CD4-positive, CD25-positive, alpha-beta regulatory T cell (primary cell): Measurements from ENCODE around the gene FILIP1. TPM values are rescaled to one million over a fixed set of nuclear protein-coding genes. Genes with fewer than 3 reads are reported as not detected.

Source experiments
- ATAC-seq, 2 donors: fragments of 150-1000 bp; cut with Tn5 transposase; one replicate each; pipeline ENCODE4 v1.10.0; 2021; ENCODE audit warnings: low read depth in 2 of 2, moderate number of reproducible peaks in 2 of 2, moderate library complexity in 1 of 2
- DNase-seq, 3 donors: peaks; one replicate each; pipeline versions ENCODE4 v3.0.0 to v3.0.0-alpha.2; 2012 to 2022; ENCODE audit warnings: mixed read lengths in 1 of 3
- H3K27ac ChIP-seq: one replicate; pipeline ENCODE4 v1.7.0; 2013; ENCODE audit warnings: mild to moderate bottlenecking, low read length; ENCODE audit not compliant: insufficient read depth, poor library complexity, severe bottlenecking
- H3K27me3 ChIP-seq: one replicate; pipeline ENCODE4 v1.7.0; 2013; ENCODE audit warnings: low read length; ENCODE audit not compliant: control insufficient read depth, insufficient read depth
- H3K36me3 ChIP-seq: one replicate; pipeline ENCODE4 v1.7.0; 2013; ENCODE audit warnings: mild to moderate bottlenecking, low read length, moderate library complexity; ENCODE audit not compliant: control insufficient read depth, insufficient read depth
- H3K4me1 ChIP-seq: 2 replicates; pipeline ENCODE4 v1.7.0; 2013; ENCODE audit warnings: mild to moderate bottlenecking, low read length; ENCODE audit not compliant: insufficient read depth, control insufficient read depth, poor library complexity, severe bottlenecking
- H3K4me3 ChIP-seq: one replicate; pipeline ENCODE4 v1.7.0; 2013; ENCODE audit warnings: low read depth, mild to moderate bottlenecking, low read length, moderate library complexity
- H3K9me3 ChIP-seq, 2 experiments: 1 replicate in 1 of 2; 2 replicates in 1 of 2; pipeline ENCODE4 v1.7.0; 2013; ENCODE audit warnings: low read length in 2 of 2, mild to moderate bottlenecking in 1 of 2, moderate library complexity in 1 of 2; ENCODE audit not compliant: control insufficient read depth in 2 of 2
- H3K27ac Mint-ChIP-seq, 3 donors: one replicate each; pipeline ENCODE4 v1.8.0; 2020 to 2022; ENCODE audit warnings: mild to moderate bottlenecking in 3 of 3, mixed read lengths in 3 of 3, moderate library complexity in 2 of 3
- H3K27me3 Mint-ChIP-seq: one replicate; pipeline ENCODE4 v1.8.0; 2022; ENCODE audit warnings: mild to moderate bottlenecking, mixed read lengths
- H3K36me3 Mint-ChIP-seq: one replicate; pipeline ENCODE4 v1.8.0; 2020; ENCODE audit warnings: mixed read lengths
- H3K4me1 Mint-ChIP-seq, 4 donors: one replicate each; pipeline ENCODE4 v1.8.0; 2020 to 2022; ENCODE audit warnings: mixed read lengths in 4 of 4, mild to moderate bottlenecking in 1 of 4
- H3K4me3 Mint-ChIP-seq, 4 donors: one replicate each; pipeline ENCODE4 v1.8.0; 2020 to 2022; ENCODE audit warnings: mild to moderate bottlenecking in 4 of 4, mixed read lengths in 4 of 4, moderate library complexity in 3 of 4
- H3K9me3 Mint-ChIP-seq, 7 donors: one replicate each; pipeline ENCODE4 v1.8.0; 2020 to 2022; ENCODE audit warnings: mixed read lengths in 7 of 7, mild to moderate bottlenecking in 3 of 7, moderate library complexity in 2 of 7
- polyA plus RNA-seq, 4 donors: library from polyadenylated mRNA; unstranded; fragments of 300-500 nt; fragmentation: Illumina TruSeq; gene quantifications; one replicate each; pipeline ENCODE4 v1.2.3, GENCODE V29; 2021
- total RNA-seq: library from RNA; stranded (reverse); gene quantifications from one replicate; pipeline ENCODE4 v1.2.3, GENCODE V29; 2022

The FILIP1 gene
- total and polyA plus RNA-seq, 5 donors from 2014 or later: 0.02 TPM; not detected in 4

- Mint-ChIP-seq H3K9me3 (no peaks in the 10 kb centered on the region), H3K36me3 (peaks cover 3% of the 10 kb centered on the region), H3K4me3 (no peak overlapping the region)
Observed at GRCh38 chr6:75291744-75292143, 201.9 kb downstream of the FILIP1 start.

GRCh38 chr6:75291331-75291730 is 202.3 kb downstream of the FILIP1 start:
- H3K4me3 ChIP-seq: no peak overlapping the region
- H3K36me3 ChIP-seq: no peaks in the 10 kb centered on the region
- H3K4me1 Mint-ChIP-seq: peaks cover 6 to 28% (median 17%) of the 10 kb centered on the region in 4 donors
- H3K36me3 Mint-ChIP-seq: peaks cover 3% of the 10 kb centered on the region
- ATAC-seq (no peak), DNase-seq (no peak)
- no peaks in the 10 kb centered on the region for H3K9me3 ChIP-seq
- no peaks in the 10 kb centered on the region for H3K4me1 ChIP-seq
- no peak overlapping the region for H3K27ac ChIP-seq
- H3K27ac Mint-ChIP-seq: no peak overlapping the region
- H3K27me3 Mint-ChIP-seq: no peaks in the 10 kb centered on the region
- no peaks in the 10 kb centered on the region for H3K27me3 ChIP-seq
- no peak overlapping the region for H3K4me3 Mint-ChIP-seq
- H3K9me3 Mint-ChIP-seq: no peaks in the 10 kb centered on the region

More at GRCh38 chr6:75291744-75292143, 201.9 kb downstream of the FILIP1 start:
- Histone ChIP-seq H3K4me1 (no peaks in the 10 kb centered on the region), H3K4me3 (no peak overlapping the region), H3K27ac (no peak overlapping the region), H3K9me3 (no peaks in the 10 kb centered on the region), H3K36me3 (no peaks in the 10 kb centered on the region), H3K27me3 (no peaks in the 10 kb centered on the region)
- Mint-ChIP-seq H3K27me3 (no peaks in the 10 kb centered on the region), H3K27ac (no peak overlapping the region), H3K4me1 (peaks cover 5 to 24% (median 13%) of the 10 kb centered on the region in 4 donors)
- DNase-seq (no peak), ATAC-seq (no peak)

GRCh38 chr6:75290136-75290945 is 203.3 kb downstream of the FILIP1 start:
- H3K36me3 Mint-ChIP-seq: peaks cover 3% of the 10 kb centered on the region

GRCh38 chr6:75288023-75288422 is 205.6 kb downstream of the FILIP1 start:
- H3K4me1 Mint-ChIP-seq: peaks cover 6 to 30% (median 19%) of the 10 kb centered on the region in 4 donors
- Histone ChIP-seq H3K27me3 (no peaks in the 10 kb centered on the region), H3K36me3 (no peaks in the 10 kb centered on the region), H3K27ac (no peak overlapping the region), H3K4me1 (peaks cover 18% of the 10 kb centered on the region), H3K4me3 (no peak overlapping the region), H3K9me3 (no peaks in the 10 kb centered on the region)
- H3K9me3 Mint-ChIP-seq: no peaks in the 10 kb centered on the region
- peak overlapping the region in 1 of 3 donors; percentile 20 for H3K27ac Mint-ChIP-seq
- H3K27me3 Mint-ChIP-seq: no peaks in the 10 kb centered on the region
- peaks cover 3% of the 10 kb centered on the region for H3K36me3 Mint-ChIP-seq
- H3K4me3 Mint-ChIP-seq: no peak overlapping the region
- no peak for ATAC-seq
- no peak for DNase-seq

More at GRCh38 chr6:75290136-75290945, 203.3 kb downstream of the FILIP1 start:
- Mint-ChIP-seq H3K4me3 (peak overlapping the region in 2 of 4 donors; percentile 9 to 89), H3K27me3 (no peaks in the 10 kb centered on the region), H3K4me1 (peaks cover 6 to 30% (median 19%) of the 10 kb centered on the region in 4 donors), H3K27ac (no peak overlapping the region), H3K9me3 (no peaks in the 10 kb centered on the region)
- Histone ChIP-seq H3K27ac (no peak overlapping the region), H3K27me3 (no peaks in the 10 kb centered on the region), H3K4me1 (peaks cover 6% of the 10 kb centered on the region), H3K36me3 (no peaks in the 10 kb centered on the region), H3K9me3 (no peaks in the 10 kb centered on the region), H3K4me3 (no peak overlapping the region)
- ATAC-seq (no peak), DNase-seq (no peak)

GRCh38 chr6:75287424-75287823 is 206.2 kb downstream of the FILIP1 start:
- Mint-ChIP-seq H3K36me3 (peaks cover 3% of the 10 kb centered on the region), H3K4me3 (peak overlapping the region in 1 of 4 donors; percentile 71), H3K9me3 (no peaks in the 10 kb centered on the region), H3K4me1 (peaks cover 6 to 35% (median 20%) of the 10 kb centered on the region in 4 donors), H3K27ac (peak overlapping the region in 1 of 3 donors; percentile 20), H3K27me3 (no peaks in the 10 kb centered on the region)
- H3K4me3 ChIP-seq: no peak overlapping the region
- no peaks in the 10 kb centered on the region for H3K27me3 ChIP-seq
- peaks cover 22% of the 10 kb centered on the region for H3K4me1 ChIP-seq
- no peak overlapping the region for H3K27ac ChIP-seq
- no peaks in the 10 kb centered on the region for H3K36me3 ChIP-seq
- DNase-seq (no peak), ATAC-seq (no peak)
- no peaks in the 10 kb centered on the region for H3K9me3 ChIP-seq

- Mint-ChIP-seq H3K27ac (peak overlapping the region in 2 of 3 donors; percentile 1), H3K9me3 (no peaks in the 10 kb centered on the region), H3K4me1 (peaks cover 6 to 38% (median 21%) of the 10 kb centered on the region in 4 donors), H3K27me3 (no peaks in the 10 kb centered on the region), H3K36me3 (peaks cover 3% of the 10 kb centered on the region), H3K4me3 (peak overlapping the region in 3 of 4 donors; percentile 49 to 74 (median 71))
- Histone ChIP-seq H3K36me3 (no peaks in the 10 kb centered on the region), H3K4me1 (peaks cover 23% of the 10 kb centered on the region), H3K4me3 (no peak overlapping the region), H3K9me3 (no peaks in the 10 kb centered on the region), H3K27me3 (no peaks in the 10 kb centered on the region), H3K27ac (no peak overlapping the region)
- ATAC-seq (no peak), DNase-seq (no peak)
Observed at GRCh38 chr6:75286955-75287354, 206.6 kb downstream of the FILIP1 start.

GRCh38 chr6:75285283-75285639 is 208.3 kb downstream of the FILIP1 start:
- H3K9me3 ChIP-seq: no peaks in the 10 kb centered on the region
- peaks cover 6 to 53% (median 23%) of the 10 kb centered on the region in 4 donors for H3K4me1 Mint-ChIP-seq
- no peak for DNase-seq
- H3K4me3 Mint-ChIP-seq: no peak overlapping the region
- H3K27ac Mint-ChIP-seq: no peak overlapping the region
- no peaks in the 10 kb centered on the region for H3K36me3 Mint-ChIP-seq
- ATAC-seq: no peak
- no peaks in the 10 kb centered on the region for H3K27me3 ChIP-seq
- peak overlapping the region; percentile 98 for H3K4me3 ChIP-seq
- no peaks in the 10 kb centered on the region for H3K9me3 Mint-ChIP-seq
- no peaks in the 10 kb centered on the region for H3K27me3 Mint-ChIP-seq
- H3K36me3 ChIP-seq: no peaks in the 10 kb centered on the region
- H3K4me1 ChIP-seq: peaks cover 33% of the 10 kb centered on the region
- peak overlapping the region; percentile 80 for H3K27ac ChIP-seq
